Measurements from ENCODE around the gene MUC5B. TPM values are rescaled to one million over a fixed set of nuclear protein-coding genes. Genes with fewer than 3 reads are reported as not detected.

The MUC5B gene
- total and polyA plus RNA-seq, 2 donors (not counting 1 experiment from before 2014, with no cell fraction given), result not detected

GRCh38 chr11:1178201-1178885 lies 44.5 kb upstream of the MUC5B start:
- no peak for ATAC-seq (ENCODE audit: low read depth)
- Histone ChIP-seq H3K27ac (ENCODE audit: low read length in 2 of 2) (no peak overlapping the region), H3K36me3 (replicated peaks in 1 of 2; ENCODE audit: control extremely low read depth in 1 of 2, control insufficient read depth in 1 of 2, extremely low read depth in 1 of 2, insufficient read depth in 2 of 2, low read length in 1 of 2) (no peaks in the 10 kb centered on the region), H2AFZ (ENCODE audit: insufficient read depth, low read depth, low read length, poor library complexity, severe bottlenecking) (no peak overlapping the region), H3K9me3 (ENCODE audit: control extremely low read depth in 1 of 3, control insufficient read depth in 2 of 3, insufficient read depth in 1 of 3, low read length in 2 of 3) (peaks cover 0 to 13% (median 0%) of the 10 kb centered on the region in 3 donors), H3K27me3 (replicated peaks in 1 of 4; ENCODE audit: control extremely low read depth in 1 of 4, control insufficient read depth in 3 of 4, insufficient read depth in 4 of 4, low read length in 3 of 4) (no peaks in the 10 kb centered on the region), H3K9ac (ENCODE audit: low read length) (no peak overlapping the region), H3K79me2 (ENCODE audit: control insufficient read depth, insufficient read depth, low read length) (no peaks in the 10 kb centered on the region), H4K20me1 (ENCODE audit: control insufficient read depth, insufficient read depth, low read length, poor library complexity, severe bottlenecking) (no peaks in the 10 kb centered on the region), H3K4me1 (ENCODE audit: control insufficient read depth in 2 of 2, insufficient read depth in 2 of 2, low read length in 2 of 2) (no peaks in the 10 kb centered on the region), H3K4me3 (ENCODE audit: control extremely low read depth in 1 of 5, extremely low read depth in 1 of 5, insufficient read depth in 1 of 5, low read depth in 2 of 5, low read length in 4 of 5) (no peak overlapping the region), H3K4me2 (replicated peaks; ENCODE audit: low read depth, low read length, poor library complexity, severe bottlenecking) (no peak overlapping the region)
- ChIA-PET CTCF (no interaction called here), POLR2A (no interaction called here)
- intact Hi-C loops (cut with micrococcal nuclease), result no loop called here
- TF ChIP-seq EZH2 (IDR thresholded peaks at IDR 0.05; ENCODE audit: borderline replicate concordance, insufficient read depth, low read depth, low read length, poor library complexity, severe bottlenecking), result no peak
- no peak for TF ChIP-seq CTCF (IDR thresholded peaks at IDR 0.05)
- 92% methylated on average over 24 of the region's 31 CpGs for WGBS (ENCODE audit: insufficient coverage)
- no peak overlapping the region for H3K4me3 Mint-ChIP-seq
- no peak for DNase-seq
- H3K4me1 Mint-ChIP-seq, result no peaks in the 10 kb centered on the region
- H3K27me3 Mint-ChIP-seq, result no peaks in the 10 kb centered on the region
- no peaks in the 10 kb centered on the region for H3K9me3 Mint-ChIP-seq (ENCODE audit: insufficient read depth)
- no peak overlapping the region for H3K27ac Mint-ChIP-seq

- no peaks in the 10 kb centered on the region for H3K36me3 ChIP-seq (replicated peaks in 1 of 2; ENCODE audit: control extremely low read depth in 1 of 2, control insufficient read depth in 1 of 2, extremely low read depth in 1 of 2, insufficient read depth in 2 of 2, low read length in 1 of 2)
- no peaks in the 10 kb centered on the region for H3K9me3 Mint-ChIP-seq (ENCODE audit: insufficient read depth)
- H3K4me1 ChIP-seq (ENCODE audit: control insufficient read depth in 2 of 2, insufficient read depth in 2 of 2, low read length in 2 of 2), result no peaks in the 10 kb centered on the region
- peaks cover 0 to 12% (median 0%) of the 10 kb centered on the region in 3 donors for H3K9me3 ChIP-seq (ENCODE audit: control extremely low read depth in 1 of 3, control insufficient read depth in 2 of 3, insufficient read depth in 1 of 3, low read length in 2 of 3)
- no peak overlapping the region for H3K4me3 ChIP-seq (ENCODE audit: control extremely low read depth in 1 of 5, extremely low read depth in 1 of 5, insufficient read depth in 1 of 5, low read depth in 2 of 5, low read length in 4 of 5)
- H3K4me3 Mint-ChIP-seq, result no peak overlapping the region
- TF ChIP-seq EZH2 (IDR thresholded peaks at IDR 0.05; ENCODE audit: borderline replicate concordance, insufficient read depth, low read depth, low read length, poor library complexity, severe bottlenecking) (no peak), CTCF (IDR thresholded peaks at IDR 0.05) (no peak)
- no peak overlapping the region for H2AFZ ChIP-seq (ENCODE audit: insufficient read depth, low read depth, low read length, poor library complexity, severe bottlenecking)
- ATAC-seq (ENCODE audit: low read depth), result no peak
- WGBS (ENCODE audit: insufficient coverage), result 92% methylated on average over 29 of the region's 29 CpGs
- H3K27ac Mint-ChIP-seq, result no peak overlapping the region
- H3K79me2 ChIP-seq (ENCODE audit: control insufficient read depth, insufficient read depth, low read length), result no peaks in the 10 kb centered on the region
- H3K9ac ChIP-seq (ENCODE audit: low read length), result no peak overlapping the region
- no peak overlapping the region for H3K4me2 ChIP-seq (replicated peaks; ENCODE audit: low read depth, low read length, poor library complexity, severe bottlenecking)
- H3K27ac ChIP-seq (ENCODE audit: low read length in 2 of 2), result no peak overlapping the region
- DNase-seq, result no peak
- H3K27me3 Mint-ChIP-seq, result no peaks in the 10 kb centered on the region
- H4K20me1 ChIP-seq (ENCODE audit: control insufficient read depth, insufficient read depth, low read length, poor library complexity, severe bottlenecking), result no peaks in the 10 kb centered on the region
- intact Hi-C loops (cut with micrococcal nuclease), result no loop called here
- ChIA-PET CTCF (no interaction called here), POLR2A (no interaction called here)
- H3K27me3 ChIP-seq (replicated peaks in 1 of 4; ENCODE audit: control extremely low read depth in 1 of 4, control insufficient read depth in 3 of 4, insufficient read depth in 4 of 4, low read length in 3 of 4), result no peaks in the 10 kb centered on the region
- no peaks in the 10 kb centered on the region for H3K4me1 Mint-ChIP-seq
Observed at GRCh38 chr11:1178906-1179305, 44.0 kb upstream of the MUC5B start.

Data from B cell (primary cell).